IMR-90 (cell line): ENCODE results near the gene ADORA2A. TPM values are rescaled to one million over a fixed set of nuclear protein-coding genes. Genes with fewer than 3 reads are reported as not detected.

Source experiments
- ATAC-seq: fragments of 200-7000 bp; cut with Tn5 transposase; 2 replicates; pipeline ENCODE4 v1.9.1; 2020; ENCODE audit warnings: low read depth, mild to moderate bottlenecking, moderate library complexity
- BruUV-seq: library from RNA; stranded (reverse); fragments of 400-500 nt; replicated peaks from 2 replicates; lab custom pipeline; 2021; lab: Mats Ljungman, UMichigan
- CTCF ChIA-PET: fragments of 300-600 bp; formaldehyde crosslinking; extraction: SDS; loops from one replicate; lab custom pipeline; 2021; ENCODE audit warnings: antibody characterized with exemption; lab: Yijun Ruan, JAX
- POLR2A ChIA-PET: fragments of 300-600 bp; sonication (Branson Sonifier 250); formaldehyde crosslinking; loops from one replicate; lab custom pipeline; 2022; ENCODE audit warnings: antibody characterized with exemption; ENCODE audit not compliant: unreplicated experiment; lab: Charles Lee
- DNase-seq: peaks from one replicate; pipeline ENCODE4 v3.0.0; 2013
- H2AFZ ChIP-seq: replicated peaks from 2 replicates; pipeline ENCODE3; 2013; ENCODE audit warnings: low read length, mild to moderate bottlenecking; ENCODE audit not compliant: poor library complexity
- H2AK5ac ChIP-seq: 2 replicates; pipeline ENCODE4 v1.6.1; 2013; ENCODE audit warnings: low read depth, low read length, inconsistent platforms
- H2AK9ac ChIP-seq: replicated peaks from 2 replicates; pipeline ENCODE3; 2013; ENCODE audit warnings: mild to moderate bottlenecking, low read depth, low read length, moderate library complexity; ENCODE audit not compliant: poor library complexity
- H2BK120ac ChIP-seq: 2 replicates; pipeline ENCODE4 v1.6.1; 2013; ENCODE audit warnings: low read depth, low read length, inconsistent platforms
- H2BK15ac ChIP-seq: 3 replicates; pipeline ENCODE4 v1.6.1; 2013; ENCODE audit warnings: low read depth, low read length, inconsistent platforms
- H2BK20ac ChIP-seq: 2 replicates; pipeline ENCODE4 v1.6.1; 2013; ENCODE audit warnings: low read depth, mild to moderate bottlenecking, inconsistent platforms, low read length, moderate library complexity
- H2BK5ac ChIP-seq: 2 replicates; pipeline ENCODE4 v1.6.1; 2013; ENCODE audit warnings: mild to moderate bottlenecking, low read depth, low read length, inconsistent platforms; ENCODE audit not compliant: poor library complexity, severe bottlenecking
- H3K14ac ChIP-seq: replicated peaks from 2 replicates; pipeline ENCODE4 v1.6.1; 2013; ENCODE audit warnings: low read depth, low read length, inconsistent platforms
- H3K18ac ChIP-seq: 2 replicates; pipeline ENCODE4 v1.6.1; 2013; ENCODE audit warnings: low read depth, low read length, control low read depth
- H3K23ac ChIP-seq: 2 replicates; pipeline ENCODE4 v1.6.1; 2013; ENCODE audit warnings: low read depth, low read length, inconsistent platforms
- H3K27ac ChIP-seq: 2 replicates; pipeline ENCODE4 v1.5.1; 2013; ENCODE audit warnings: mild to moderate bottlenecking, control low read depth, low read length; ENCODE audit not compliant: insufficient read depth
- H3K27me3 ChIP-seq: 2 replicates; pipeline ENCODE4 v1.6.1; 2013; ENCODE audit warnings: low read length; ENCODE audit not compliant: control insufficient read depth, insufficient read depth
- H3K36me3 ChIP-seq: 2 replicates; pipeline ENCODE4 v1.6.1; 2013; ENCODE audit warnings: low read length, mixed read lengths; ENCODE audit not compliant: control insufficient read depth, insufficient read depth
- H3K4ac ChIP-seq: 2 replicates; pipeline ENCODE4 v1.6.1; 2013; ENCODE audit warnings: low read depth, low read length, inconsistent platforms
- H3K4me1 ChIP-seq: 2 replicates; pipeline ENCODE4 v1.6.1; 2013; ENCODE audit warnings: low read length, mixed read lengths; ENCODE audit not compliant: control insufficient read depth, insufficient read depth
- H3K4me2 ChIP-seq: 2 replicates; pipeline ENCODE4 v1.6.1; 2013; ENCODE audit warnings: low read depth, mild to moderate bottlenecking, control low read depth, low read length, moderate library complexity
- H3K4me3 ChIP-seq: 2 replicates; pipeline ENCODE4 v1.5.1; 2013; ENCODE audit warnings: low read depth, mild to moderate bottlenecking, control low read depth, low read length, moderate library complexity; ENCODE audit not compliant: insufficient read depth
- H3K56ac ChIP-seq: 2 replicates; pipeline ENCODE4 v1.6.1; 2013; ENCODE audit warnings: low read length, inconsistent platforms; ENCODE audit not compliant: insufficient read depth; ENCODE audit errors: extremely low read depth
- H3K79me1 ChIP-seq, 2 experiments: 2 replicates each; pipeline ENCODE4 v1.6.1; 2013; ENCODE audit warnings: low read length in 2 of 2, inconsistent platforms in 1 of 2, low read depth in 1 of 2
- H3K9ac ChIP-seq: 2 replicates; pipeline ENCODE4 v1.6.1; 2013; ENCODE audit warnings: low read depth, low read length, control low read depth
- H3K9me1 ChIP-seq: 2 replicates; pipeline ENCODE4 v1.6.1; 2013; ENCODE audit warnings: low read length, inconsistent platforms; ENCODE audit not compliant: insufficient read depth
- H3K9me3 ChIP-seq: 2 replicates; pipeline ENCODE4 v1.6.1; 2013; ENCODE audit warnings: low read length; ENCODE audit not compliant: control insufficient read depth, insufficient read depth
- H4K20me1 ChIP-seq: 2 replicates; pipeline ENCODE4 v1.6.1; 2013; ENCODE audit warnings: low read length, inconsistent platforms; ENCODE audit not compliant: insufficient read depth
- H4K5ac ChIP-seq: 2 replicates; pipeline ENCODE4 v1.6.1; 2013; ENCODE audit warnings: mild to moderate bottlenecking, low read depth, low read length, control low read depth
- H4K8ac ChIP-seq, 2 experiments: 2 replicates each; pipeline ENCODE4 v1.6.1; 2013; ENCODE audit warnings: low read depth in 2 of 2, low read length in 2 of 2, control low read depth in 1 of 2, inconsistent platforms in 1 of 2
- H4K91ac ChIP-seq: 2 replicates; pipeline ENCODE4 v1.6.1; 2013; ENCODE audit warnings: low read depth, low read length, inconsistent platforms; ENCODE audit not compliant: insufficient read depth
- BHLHE40 ChIP-seq: fragments of 150-350 bp; IDR thresholded peaks from 2 replicates; pipeline ENCODE4 v1.6.1; 2016; ENCODE audit warnings: mild to moderate bottlenecking, low read depth, low read length
- CEBPB ChIP-seq: IDR thresholded peaks from 2 replicates; pipeline ENCODE4 v1.6.1; 2012; ENCODE audit warnings: low read depth, low read length, improper control_type of control experiment
- CHD1 ChIP-seq: IDR thresholded peaks from 2 replicates; pipeline ENCODE4 v1.6.1; 2012; ENCODE audit warnings: low read depth, low read length, improper control_type of control experiment
- FOS ChIP-seq: fragments of 150-350 bp; IDR thresholded peaks from 2 replicates; pipeline ENCODE4 v1.6.1; 2016; ENCODE audit warnings: low read depth, low read length
- MAFK ChIP-seq: IDR thresholded peaks from 2 replicates; pipeline ENCODE4 v1.6.1; 2012; ENCODE audit warnings: low read depth, low read length, improper control_type of control experiment
- MXI1 ChIP-seq: IDR thresholded peaks from 2 replicates; pipeline ENCODE4 v1.6.1; 2012; ENCODE audit warnings: low read depth, mild to moderate bottlenecking, low read length, moderate library complexity, borderline replicate concordance
- POLR2A ChIP-seq: IDR thresholded peaks from 2 replicates; pipeline ENCODE4 v1.6.1; 2012; ENCODE audit warnings: mild to moderate bottlenecking, low read depth, low read length
- RAD21 ChIP-seq: IDR thresholded peaks from 2 replicates; pipeline ENCODE4 v1.6.1; 2012; ENCODE audit warnings: low read length, improper control_type of control experiment
- RFX5 ChIP-seq: IDR thresholded peaks from 2 replicates; pipeline ENCODE4 v1.8.0; 2012; ENCODE audit warnings: low read depth, mild to moderate bottlenecking, low read length, moderate library complexity
- SMC3 ChIP-seq: fragments of 150-350 bp; IDR thresholded peaks from 2 replicates; pipeline ENCODE4 v1.6.1; 2016; ENCODE audit warnings: low read depth, mild to moderate bottlenecking, antibody characterized with exemption, low read length, moderate library complexity
- WGBS, 2 experiments: methylation state at CpG; one replicate each; pipeline versions ENCODE4 v1.1.5 to v1.1.7; 2013; ENCODE audit warnings: missing lambda C conversion rate in 2 of 2; ENCODE audit not compliant: insufficient read length in 1 of 2; ENCODE audit errors: extremely low coverage in 2 of 2; 5-methylcytosine and 5-hydroxymethylcytosine counted together
- dilution Hi-C: fragments of 300-500 bp; cut with HindIII; formaldehyde crosslinking; loops from one replicate; pipeline ENCODE4 v1.14.3; 2018; ENCODE audit warnings: low sequenced_read_pairs; ENCODE audit not compliant: unreplicated experiment
- in situ Hi-C: fragments of 300-500 bp; cut with MboI; formaldehyde crosslinking; loops from 3 replicates; pipeline ENCODE4 v1.14.3; 2019; ENCODE audit warnings: low sequenced_read_pairs, inconsistent platforms, mixed read lengths
- intact Hi-C: fragments of 100-400 bp; cut with micrococcal nuclease; formaldehyde crosslinking; loops from 2 replicates; pipeline ENCODE4 v1.10.0; 2022
- polyA plus RNA-seq, 3 experiments: library from polyadenylated mRNA; depleted of rRNA; stranded (reverse); fragments of >200 nt; gene quantifications; 2 replicates each; pipeline ENCODE4 v1.2.3, GENCODE V29; 2012; ENCODE audit warnings: low replicate concordance in 1 of 3
- total RNA-seq: library from RNA; depleted of rRNA; stranded (reverse); fragments of >200 nt; gene quantifications from 2 replicates; pipeline ENCODE4 v1.2.3, GENCODE V29; 2012
- TF ChIP-seq, protein P1 (sequence below): conservative IDR thresholded peaks from 2 replicates; pipeline ENCODE4 v1.5.1; 2012; ENCODE audit warnings: mild to moderate bottlenecking, low read depth, low read length, improper control_type of control experiment
- TF ChIP-seq, protein P2 (sequence below): fragments of 150-350 bp; IDR thresholded peaks from 2 replicates; pipeline ENCODE4 v1.6.1; 2017; ENCODE audit warnings: mild to moderate bottlenecking, antibody characterized with exemption, low read length, low read depth

ADORA2A gene
- total and polyA plus RNA-seq, 2 of the 4 experiments (the other 2 are of a cell fraction) = 0.36 to 1.1 TPM

DNA sequence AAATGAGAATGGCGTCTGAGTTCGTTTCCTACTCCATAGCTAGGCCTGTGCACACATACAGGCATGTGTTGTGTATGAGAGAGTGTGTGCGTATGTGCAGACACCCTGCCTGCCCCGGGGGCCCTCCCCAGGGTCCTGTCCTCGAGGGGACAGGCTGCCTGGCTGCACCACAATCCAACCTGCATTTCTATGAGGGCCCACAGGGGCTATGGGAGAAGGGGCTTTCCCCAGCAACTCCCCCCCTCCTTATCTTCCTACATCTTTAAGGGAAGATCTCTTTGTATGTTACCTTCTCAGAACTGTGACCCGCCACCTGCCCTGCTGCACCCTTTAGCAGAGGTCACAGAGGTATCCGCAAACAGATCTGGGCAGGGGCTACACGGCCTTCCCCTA lies 14.9 kb downstream of the ADORA2A start:
- Histone ChIP-seq H3K4me2 (no peak overlapping the region), H3K4me3 (no peak overlapping the region), H3K18ac (no peak overlapping the region), H2BK5ac (no peak overlapping the region), H4K91ac (no peak overlapping the region), H3K9me3 (no peaks in the 10 kb centered on the region), H3K4me1 (peaks cover 6% of the 10 kb centered on the region), H2AFZ (no peak overlapping the region), H3K14ac (no peak overlapping the region), H3K27me3 (peaks cover 4% of the 10 kb centered on the region; the same call in 1 of the 2 replicates), H3K4ac (no peak overlapping the region), H4K20me1 (no peaks in the 10 kb centered on the region), H2AK9ac (no peak overlapping the region), H4K8ac (no peak overlapping the region), H3K79me1 (no peaks in the 10 kb centered on the region), H3K27ac (no peak overlapping the region), H3K23ac (no peak overlapping the region), H2BK15ac (no peak overlapping the region), H3K56ac (no peak overlapping the region), H3K9ac (no peak overlapping the region), H2AK5ac (no peak overlapping the region), H3K9me1 (0 out of 2 replicates have a peak, but pooled peaks cover 3% of the 10 kb centered on the region), H2BK20ac (no peak overlapping the region), H4K5ac (no peak overlapping the region), H3K36me3 (no peaks in the 10 kb centered on the region), H2BK120ac (no peak overlapping the region)
- ChIA-PET CTCF (no interaction called here), POLR2A (no interaction called here)
- no TSS peak for BruUV-seq
- WGBS, 2 experiments = no CpG with 5 or more reads among the region's 8 CpGs
- intact Hi-C loops (no loop called here), in situ Hi-C loops (no loop called here), dilution Hi-C loops (no loop called here)
- ATAC-seq (no peak), DNase-seq (no peak)
- TF ChIP-seq, protein P1, sequence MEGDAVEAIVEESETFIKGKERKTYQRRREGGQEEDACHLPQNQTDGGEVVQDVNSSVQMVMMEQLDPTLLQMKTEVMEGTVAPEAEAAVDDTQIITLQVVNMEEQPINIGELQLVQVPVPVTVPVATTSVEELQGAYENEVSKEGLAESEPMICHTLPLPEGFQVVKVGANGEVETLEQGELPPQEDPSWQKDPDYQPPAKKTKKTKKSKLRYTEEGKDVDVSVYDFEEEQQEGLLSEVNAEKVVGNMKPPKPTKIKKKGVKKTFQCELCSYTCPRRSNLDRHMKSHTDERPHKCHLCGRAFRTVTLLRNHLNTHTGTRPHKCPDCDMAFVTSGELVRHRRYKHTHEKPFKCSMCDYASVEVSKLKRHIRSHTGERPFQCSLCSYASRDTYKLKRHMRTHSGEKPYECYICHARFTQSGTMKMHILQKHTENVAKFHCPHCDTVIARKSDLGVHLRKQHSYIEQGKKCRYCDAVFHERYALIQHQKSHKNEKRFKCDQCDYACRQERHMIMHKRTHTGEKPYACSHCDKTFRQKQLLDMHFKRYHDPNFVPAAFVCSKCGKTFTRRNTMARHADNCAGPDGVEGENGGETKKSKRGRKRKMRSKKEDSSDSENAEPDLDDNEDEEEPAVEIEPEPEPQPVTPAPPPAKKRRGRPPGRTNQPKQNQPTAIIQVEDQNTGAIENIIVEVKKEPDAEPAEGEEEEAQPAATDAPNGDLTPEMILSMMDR = no peak
- TF ChIP-seq, protein P2, sequence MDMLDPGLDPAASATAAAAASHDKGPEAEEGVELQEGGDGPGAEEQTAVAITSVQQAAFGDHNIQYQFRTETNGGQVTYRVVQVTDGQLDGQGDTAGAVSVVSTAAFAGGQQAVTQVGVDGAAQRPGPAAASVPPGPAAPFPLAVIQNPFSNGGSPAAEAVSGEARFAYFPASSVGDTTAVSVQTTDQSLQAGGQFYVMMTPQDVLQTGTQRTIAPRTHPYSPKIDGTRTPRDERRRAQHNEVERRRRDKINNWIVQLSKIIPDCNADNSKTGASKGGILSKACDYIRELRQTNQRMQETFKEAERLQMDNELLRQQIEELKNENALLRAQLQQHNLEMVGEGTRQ = no peak
- TF ChIP-seq BHLHE40 (no peak), POLR2A (no peak), SMC3 (no peak), RFX5 (no peak), RAD21 (no peak), MAFK (no peak), CHD1 (no peak), MXI1 (no peak), FOS (no peak), CEBPB (no peak)
